ENCODE data around the gene WNT3A.

The WNT3A gene

DNA sequence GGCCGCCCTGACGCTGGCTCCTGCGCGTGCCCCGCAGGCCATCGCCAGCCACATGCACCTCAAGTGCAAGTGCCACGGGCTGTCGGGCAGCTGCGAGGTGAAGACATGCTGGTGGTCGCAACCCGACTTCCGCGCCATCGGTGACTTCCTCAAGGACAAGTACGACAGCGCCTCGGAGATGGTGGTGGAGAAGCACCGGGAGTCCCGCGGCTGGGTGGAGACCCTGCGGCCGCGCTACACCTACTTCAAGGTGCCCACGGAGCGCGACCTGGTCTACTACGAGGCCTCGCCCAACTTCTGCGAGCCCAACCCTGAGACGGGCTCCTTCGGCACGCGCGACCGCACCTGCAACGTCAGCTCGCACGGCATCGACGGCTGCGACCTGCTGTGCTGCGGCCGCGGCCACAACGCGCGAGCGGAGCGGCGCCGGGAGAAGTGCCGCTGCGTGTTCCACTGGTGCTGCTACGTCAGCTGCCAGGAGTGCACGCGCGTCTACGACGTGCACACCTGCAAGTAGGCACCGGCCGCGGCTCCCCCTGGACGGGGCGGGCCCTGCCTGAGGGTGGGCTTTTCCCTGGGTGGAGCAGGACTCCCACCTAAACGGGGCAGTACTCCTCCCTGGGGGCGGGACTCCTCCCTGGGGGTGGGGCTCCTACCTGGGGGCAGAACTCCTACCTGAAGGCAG lies 52.3 kb downstream of the WNT3A start:
- H3K4me2 ChIP-seq (ENCODE audit: low read length): no peak overlapping the region
- H3K4me3 ChIP-seq (ENCODE audit: low read depth, low read length, poor library complexity, severe bottlenecking): no peak overlapping the region
- H3K9me3 ChIP-seq (ENCODE audit: low read length): no peaks in the 10 kb centered on the region
- H3K4me1 ChIP-seq (ENCODE audit: insufficient read depth, low read length, severe bottlenecking): no peaks in the 10 kb centered on the region
- TF ChIP-seq, protein P1, sequence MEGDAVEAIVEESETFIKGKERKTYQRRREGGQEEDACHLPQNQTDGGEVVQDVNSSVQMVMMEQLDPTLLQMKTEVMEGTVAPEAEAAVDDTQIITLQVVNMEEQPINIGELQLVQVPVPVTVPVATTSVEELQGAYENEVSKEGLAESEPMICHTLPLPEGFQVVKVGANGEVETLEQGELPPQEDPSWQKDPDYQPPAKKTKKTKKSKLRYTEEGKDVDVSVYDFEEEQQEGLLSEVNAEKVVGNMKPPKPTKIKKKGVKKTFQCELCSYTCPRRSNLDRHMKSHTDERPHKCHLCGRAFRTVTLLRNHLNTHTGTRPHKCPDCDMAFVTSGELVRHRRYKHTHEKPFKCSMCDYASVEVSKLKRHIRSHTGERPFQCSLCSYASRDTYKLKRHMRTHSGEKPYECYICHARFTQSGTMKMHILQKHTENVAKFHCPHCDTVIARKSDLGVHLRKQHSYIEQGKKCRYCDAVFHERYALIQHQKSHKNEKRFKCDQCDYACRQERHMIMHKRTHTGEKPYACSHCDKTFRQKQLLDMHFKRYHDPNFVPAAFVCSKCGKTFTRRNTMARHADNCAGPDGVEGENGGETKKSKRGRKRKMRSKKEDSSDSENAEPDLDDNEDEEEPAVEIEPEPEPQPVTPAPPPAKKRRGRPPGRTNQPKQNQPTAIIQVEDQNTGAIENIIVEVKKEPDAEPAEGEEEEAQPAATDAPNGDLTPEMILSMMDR (IDR thresholded peaks at IDR 0.05; ENCODE audit: low read length): no peak
- no peak for TF ChIP-seq EZH2 (IDR thresholded peaks at IDR 0.05; ENCODE audit: borderline replicate concordance, low read length)
- no peaks in the 10 kb centered on the region for H3K27me3 ChIP-seq (ENCODE audit: insufficient read depth, low read length)
- H3K9ac ChIP-seq (ENCODE audit: low read length): no peak overlapping the region
- H3K36me3 ChIP-seq (ENCODE audit: insufficient read depth, low read length): no peaks in the 10 kb centered on the region
- H4K20me1 ChIP-seq (ENCODE audit: insufficient read depth, low read length): no peaks in the 10 kb centered on the region
- H2AFZ ChIP-seq (ENCODE audit: low read length): no peak overlapping the region
- no peaks in the 10 kb centered on the region for H3K79me2 ChIP-seq (ENCODE audit: insufficient read depth, low read length)
- H3F3A ChIP-seq (ENCODE audit: insufficient read depth, low read length): no peaks in the 10 kb centered on the region
- H3K27ac ChIP-seq (ENCODE audit: low read depth, low read length, poor library complexity, severe bottlenecking): no peak overlapping the region
- H3K9me2 ChIP-seq (ENCODE audit: low read depth, low read length): no peaks in the 10 kb centered on the region

DNA sequence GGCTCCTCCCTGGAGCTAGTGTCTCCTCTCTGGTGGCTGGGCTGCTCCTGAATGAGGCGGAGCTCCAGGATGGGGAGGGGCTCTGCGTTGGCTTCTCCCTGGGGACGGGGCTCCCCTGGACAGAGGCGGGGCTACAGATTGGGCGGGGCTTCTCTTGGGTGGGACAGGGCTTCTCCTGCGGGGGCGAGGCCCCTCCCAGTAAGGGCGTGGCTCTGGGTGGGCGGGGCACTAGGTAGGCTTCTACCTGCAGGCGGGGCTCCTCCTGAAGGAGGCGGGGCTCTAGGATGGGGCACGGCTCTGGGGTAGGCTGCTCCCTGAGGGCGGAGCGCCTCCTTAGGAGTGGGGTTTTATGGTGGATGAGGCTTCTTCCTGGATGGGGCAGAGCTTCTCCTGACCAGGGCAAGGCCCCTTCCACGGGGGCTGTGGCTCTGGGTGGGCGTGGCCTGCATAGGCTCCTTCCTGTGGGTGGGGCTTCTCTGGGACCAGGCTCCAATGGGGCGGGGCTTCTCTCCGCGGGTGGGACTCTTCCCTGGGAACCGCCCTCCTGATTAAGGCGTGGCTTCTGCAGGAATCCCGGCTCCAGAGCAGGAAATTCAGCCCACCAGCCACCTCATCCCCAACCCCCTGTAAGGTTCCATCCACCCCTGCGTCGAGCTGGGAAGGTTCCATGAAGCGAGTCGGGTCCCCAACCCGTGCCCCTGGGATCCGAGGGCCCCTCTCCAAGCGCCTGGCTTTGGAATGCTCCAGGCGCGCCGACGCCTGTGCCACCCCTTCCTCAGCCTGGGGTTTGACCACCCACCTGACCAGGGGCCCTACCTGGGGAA lies 53.0 kb downstream of the WNT3A start:
- Histone ChIP-seq H3K36me3 (ENCODE audit: insufficient read depth, low read length) (no peaks in the 10 kb centered on the region), H3K9me3 (ENCODE audit: low read length) (no peaks in the 10 kb centered on the region), H3K4me3 (ENCODE audit: low read depth, low read length, poor library complexity, severe bottlenecking) (no peak overlapping the region), H3K4me1 (ENCODE audit: insufficient read depth, low read length, severe bottlenecking) (no peaks in the 10 kb centered on the region), H3K9ac (ENCODE audit: low read length) (no peak overlapping the region), H4K20me1 (ENCODE audit: insufficient read depth, low read length) (no peaks in the 10 kb centered on the region), H3K4me2 (ENCODE audit: low read length) (no peak overlapping the region), H2AFZ (ENCODE audit: low read length) (no peak overlapping the region), H3F3A (ENCODE audit: insufficient read depth, low read length) (no peaks in the 10 kb centered on the region), H3K27ac (ENCODE audit: low read depth, low read length, poor library complexity, severe bottlenecking) (no peak overlapping the region), H3K27me3 (ENCODE audit: insufficient read depth, low read length) (no peaks in the 10 kb centered on the region), H3K79me2 (ENCODE audit: insufficient read depth, low read length) (no peaks in the 10 kb centered on the region), H3K9me2 (ENCODE audit: low read depth, low read length) (no peaks in the 10 kb centered on the region)
- TF ChIP-seq EZH2 (IDR thresholded peaks at IDR 0.05; ENCODE audit: borderline replicate concordance, low read length): no peak
- TF ChIP-seq, protein P1 (IDR thresholded peaks at IDR 0.05; ENCODE audit: low read length): no peak

DNA sequence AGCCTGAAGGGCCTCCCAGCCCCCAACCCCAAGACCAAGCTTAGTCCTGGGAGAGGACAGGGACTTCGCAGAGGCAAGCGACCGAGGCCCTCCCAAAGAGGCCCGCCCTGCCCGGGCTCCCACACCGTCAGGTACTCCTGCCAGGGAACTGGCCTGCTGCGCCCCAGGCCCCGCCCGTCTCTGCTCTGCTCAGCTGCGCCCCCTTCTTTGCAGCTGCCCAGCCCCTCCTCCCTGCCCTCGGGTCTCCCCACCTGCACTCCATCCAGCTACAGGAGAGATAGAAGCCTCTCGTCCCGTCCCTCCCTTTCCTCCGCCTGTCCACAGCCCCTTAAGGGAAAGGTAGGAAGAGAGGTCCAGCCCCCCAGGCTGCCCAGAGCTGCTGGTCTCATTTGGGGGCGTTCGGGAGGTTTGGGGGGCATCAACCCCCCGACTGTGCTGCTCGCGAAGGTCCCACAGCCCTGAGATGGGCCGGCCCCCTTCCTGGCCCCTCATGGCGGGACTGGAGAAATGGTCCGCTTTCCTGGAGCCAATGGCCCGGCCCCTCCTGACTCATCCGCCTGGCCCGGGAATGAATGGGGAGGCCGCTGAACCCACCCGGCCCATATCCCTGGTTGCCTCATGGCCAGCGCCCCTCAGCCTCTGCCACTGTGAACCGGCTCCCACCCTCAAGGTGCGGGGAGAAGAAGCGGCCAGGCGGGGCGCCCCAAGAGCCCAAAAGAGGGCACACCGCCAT lies 53.8 kb downstream of the WNT3A start:
- no peak for TF ChIP-seq EZH2 (IDR thresholded peaks at IDR 0.05; ENCODE audit: borderline replicate concordance, low read length)
- TF ChIP-seq, protein P1 (IDR thresholded peaks at IDR 0.05; ENCODE audit: low read length): no peak

More for the DNA sequence above, 53.8 kb downstream of the WNT3A start:
- no peak overlapping the region for H2AFZ ChIP-seq (ENCODE audit: low read length)
- no peaks in the 10 kb centered on the region for H3K9me3 ChIP-seq (ENCODE audit: low read length)
- H3K4me3 ChIP-seq (ENCODE audit: low read depth, low read length, poor library complexity, severe bottlenecking): no peak overlapping the region
- H3K4me2 ChIP-seq (ENCODE audit: low read length): no peak overlapping the region
- no peaks in the 10 kb centered on the region for H3K9me2 ChIP-seq (ENCODE audit: low read depth, low read length)
- H3K79me2 ChIP-seq (ENCODE audit: insufficient read depth, low read length): no peaks in the 10 kb centered on the region
- H3K27ac ChIP-seq (ENCODE audit: low read depth, low read length, poor library complexity, severe bottlenecking): no peak overlapping the region
- H3F3A ChIP-seq (ENCODE audit: insufficient read depth, low read length): no peaks in the 10 kb centered on the region
- H3K9ac ChIP-seq (ENCODE audit: low read length): no peak overlapping the region
- H3K36me3 ChIP-seq (ENCODE audit: insufficient read depth, low read length): no peaks in the 10 kb centered on the region
- H4K20me1 ChIP-seq (ENCODE audit: insufficient read depth, low read length): no peaks in the 10 kb centered on the region
- no peaks in the 10 kb centered on the region for H3K27me3 ChIP-seq (ENCODE audit: insufficient read depth, low read length)
- H3K4me1 ChIP-seq (ENCODE audit: insufficient read depth, low read length, severe bottlenecking): no peaks in the 10 kb centered on the region

All from OCI-LY1 (cell line).